Caco-2 (cell line): ENCODE results near the gene MFAP1. TPM values are rescaled to one million over a fixed set of nuclear protein-coding genes. Genes with fewer than 3 reads are reported as not detected.
"Not testable (repeated sequence)": the region's sequence is repeated elsewhere in the genome, so short reads cannot be mapped to it uniquely, and the experiment has no call there.

ENCODE experiments used
- BruUV-seq: library from RNA; stranded (reverse); fragments of 400-500 nt; replicated peaks from 2 replicates; lab custom pipeline; 2021; lab: Mats Ljungman, UMichigan
- CTCF ChIA-PET: fragments of 300-600 bp; sonication (Branson Sonifier 250); formaldehyde crosslinking; loops from one replicate; lab custom pipeline; 2022; ENCODE audit warnings: antibody characterized with exemption; lab: Charles Lee
- POLR2A ChIA-PET: fragments of 300-600 bp; sonication (Branson Sonifier 250); formaldehyde crosslinking; loops from one replicate; lab custom pipeline; 2022; ENCODE audit warnings: antibody characterized with exemption; lab: Charles Lee
- DNase-seq, 2 experiments: peaks; one replicate each; pipeline versions ENCODE4 v3.0.0 to v3.0.0-alpha.2; 2020 to 2022
- H3K27me3 ChIP-seq: replicated peaks from 2 replicates; pipeline ENCODE4 v1.6.0; 2011; ENCODE audit warnings: low read length; ENCODE audit not compliant: control insufficient read depth, insufficient read depth
- H3K36me3 ChIP-seq: 2 replicates; pipeline ENCODE4 v1.5.1; 2011; ENCODE audit warnings: low read length; ENCODE audit not compliant: control insufficient read depth, insufficient read depth
- H3K4me1 ChIP-seq: fragments of 250-450 bp; sonication (Bioruptor Pico); 2 replicates; pipeline ENCODE4 v1.5.1; 2020; ENCODE audit warnings: mild to moderate bottlenecking
- H3K4me3 ChIP-seq: 2 replicates; pipeline ENCODE4 v1.5.1; 2011; ENCODE audit warnings: low read depth, mild to moderate bottlenecking, control low read depth, low read length
- H3K9me3 ChIP-seq: fragments of 250-450 bp; sonication (Bioruptor Pico); 2 replicates; pipeline ENCODE4 v1.5.1; 2020; ENCODE audit warnings: mild to moderate bottlenecking, moderate library complexity
- H3K27ac Mint-ChIP-seq: one replicate; pipeline ENCODE4 v1.8.0; 2022; ENCODE audit warnings: mixed read lengths; ENCODE audit not compliant: unreplicated experiment
- H3K27me3 Mint-ChIP-seq: one replicate; pipeline ENCODE4 v1.8.0; 2022; ENCODE audit warnings: mixed read lengths; ENCODE audit not compliant: insufficient read depth, unreplicated experiment
- H3K36me3 Mint-ChIP-seq: one replicate; pipeline ENCODE4 v1.8.0; 2022; ENCODE audit warnings: mild to moderate bottlenecking, mixed read lengths; ENCODE audit not compliant: insufficient read depth, unreplicated experiment
- H3K4me1 Mint-ChIP-seq: one replicate; pipeline ENCODE4 v1.8.0; 2022; ENCODE audit warnings: low read depth, mixed read lengths; ENCODE audit not compliant: unreplicated experiment
- H3K4me3 Mint-ChIP-seq: one replicate; pipeline ENCODE4 v1.8.0; 2022; ENCODE audit warnings: mild to moderate bottlenecking, moderate library complexity, mixed read lengths; ENCODE audit not compliant: unreplicated experiment
- H3K9me3 Mint-ChIP-seq: one replicate; pipeline ENCODE4 v1.8.0; 2022; ENCODE audit warnings: mixed read lengths; ENCODE audit not compliant: unreplicated experiment
- CTCF ChIP-seq, 2 experiments: fragments of 200-600 bp in 1 of 2; IDR thresholded peaks; 1 replicate in 1 of 2; 2 replicates in 1 of 2; pipeline versions ENCODE4 v1.5.1 to v1.8.0; 2011 to 2022; ENCODE audit warnings: antibody characterized with exemption in 1 of 2, control low read depth in 1 of 2, inconsistent platforms in 1 of 2, low read depth in 1 of 2, low read length in 1 of 2, mild to moderate bottlenecking in 1 of 2, moderate library complexity in 1 of 2; ENCODE audit not compliant: insufficient read depth in 1 of 2, severe bottlenecking in 1 of 2, unreplicated experiment in 1 of 2
- intact Hi-C: fragments of 100-400 bp; cut with micrococcal nuclease; formaldehyde crosslinking; loops from one replicate; pipeline ENCODE4 v1.10.0; 2022; ENCODE audit not compliant: unreplicated experiment
- total RNA-seq: library from RNA; stranded (reverse); gene quantifications from 2 replicates; pipeline ENCODE4 v1.2.3, GENCODE V29; 2022

Gene MFAP1
- total RNA-seq, 1 experiment from 2014 or later = 37.1 TPM

- Mint-ChIP-seq H3K36me3 (peaks cover 35% of the 10 kb centered on the region), H3K4me3 (peak within 1 kb of the TSS; percentile 92), H3K4me1 (peaks cover 13% of the 10 kb centered on the region), H3K9me3 (no peaks in the 10 kb centered on the region), H3K27me3 (no peaks in the 10 kb centered on the region), H3K27ac (peak within 1 kb of the TSS; percentile 87)
- Histone ChIP-seq H3K9me3 (no peaks in the 10 kb centered on the region), H3K4me3 (peak within 1 kb of the TSS; percentile 59), H3K4me1 (0 out of 2 replicates have a peak, but pooled peaks cover 6% of the 10 kb centered on the region), H3K36me3 (no peaks in the 10 kb centered on the region), H3K27me3 (no peaks in the 10 kb centered on the region)
- intact Hi-C loops = no loop called here
- CTCF ChIA-PET = no interaction called here
- TF ChIP-seq CTCF (IDR thresholded peaks at IDR 0.05; ENCODE audit: insufficient read depth in 1 of 2, low read depth in 1 of 2, low read length in 1 of 2, severe bottlenecking in 1 of 2, unreplicated experiment in 1 of 2) = no peak
- peak; percentile 85 to 86 for DNase-seq
- no TSS peak for BruUV-seq
- POLR2A ChIA-PET = no interaction called here
Observed at GRCh38 chr15:43826508-43827341, 2.2 kb upstream of the MFAP1 start, which contains the start of gene WDR76. WDR76 (plus strand) TSS chr15:43827002; CDS start chr15:43827033, 31 bp downstream.

GRCh38 chr15:43826029-43826507, 1.6 kb upstream of the MFAP1 start:
- intact Hi-C loops = no loop called here
- Histone ChIP-seq H3K9me3 (no peaks in the 10 kb centered on the region), H3K27me3 (no peaks in the 10 kb centered on the region), H3K4me1 (0 out of 2 replicates have a peak, but pooled peaks cover 6% of the 10 kb centered on the region), H3K36me3 (no peaks in the 10 kb centered on the region), H3K4me3 (peak overlapping the region; percentile 59)
- peaks cover 20% of the 10 kb centered on the region for H3K4me1 Mint-ChIP-seq
- CTCF ChIA-PET = no interaction called here
- H3K4me3 Mint-ChIP-seq = peak overlapping the region; percentile 92
- H3K27me3 Mint-ChIP-seq = no peaks in the 10 kb centered on the region
- H3K27ac Mint-ChIP-seq = peak overlapping the region; percentile 87
- no TSS peak for BruUV-seq
- H3K36me3 Mint-ChIP-seq = peaks cover 30% of the 10 kb centered on the region
- H3K9me3 Mint-ChIP-seq = no peaks in the 10 kb centered on the region
- POLR2A ChIA-PET = no interaction called here
- no peak for DNase-seq
- TF ChIP-seq CTCF (IDR thresholded peaks at IDR 0.05; ENCODE audit: insufficient read depth in 1 of 2, low read depth in 1 of 2, low read length in 1 of 2, severe bottlenecking in 1 of 2, unreplicated experiment in 1 of 2) = no peak

DNA sequence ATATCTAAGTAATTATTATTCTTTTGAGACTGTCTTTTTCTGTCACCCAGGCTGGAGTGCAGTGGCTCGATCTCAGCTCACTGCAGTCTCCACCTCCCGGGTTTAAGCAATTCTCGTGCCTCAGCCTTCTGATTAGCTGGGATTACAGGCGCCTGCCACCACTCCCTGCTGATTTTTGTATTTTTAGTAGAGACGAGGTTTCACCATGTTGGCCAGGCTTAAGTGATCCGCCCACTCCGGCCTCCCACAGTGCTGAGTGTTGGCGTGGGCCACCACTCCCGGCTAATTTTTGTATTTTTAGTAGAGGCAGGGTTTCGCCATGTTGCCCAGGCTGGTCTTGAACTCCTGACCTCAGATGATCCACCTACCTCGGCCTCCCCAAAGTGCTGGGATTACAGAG, 815 bp upstream of the MFAP1 start:
- peaks cover 21% of the 10 kb centered on the region for H3K4me1 Mint-ChIP-seq
- H3K9me3 Mint-ChIP-seq, H3K4me1 ChIP-seq, H3K9me3 ChIP-seq, H3K27me3 Mint-ChIP-seq, BruUV-seq, H3K4me3 ChIP-seq, H3K36me3 ChIP-seq, CTCF ChIA-PET, H3K27me3 ChIP-seq, DNase-seq: not testable (repeated sequence)
- peak overlapping the region; percentile 92 for H3K27ac Mint-ChIP-seq
- peak overlapping the region; percentile 95 for H3K4me3 Mint-ChIP-seq
- intact Hi-C loops = loop anchor here (2.0 kb wide), 1 partner anchor 25 kb away; the partner anchor contains the start of genes HYPK and SERINC4
- POLR2A ChIA-PET = interaction anchor here (0.8 to 1.4 kb wide), 3 partner anchors 33 to 603 kb away, joined by 3 to 6 read pairs (median 5); partner anchors contain the start of genes CTDSPL2 and SERF2
- H3K36me3 Mint-ChIP-seq = peaks cover 30% of the 10 kb centered on the region
